ENCODE measurements around the gene HYDIN.

The HYDIN gene

GRCh38 chr16:71258372-71258771 lies 27.9 kb upstream of the HYDIN start:
- no peak for ATAC-seq
- TF ChIP-seq SNAI2 (CRISPR knock-in tag; IDR thresholded peaks at IDR 0.05) (no peak), ARNTL (CRISPR knock-in tag; IDR thresholded peaks at IDR 0.05; ENCODE audit: borderline replicate concordance, low read depth) (no peak), ISL1 (CRISPR knock-in tag; IDR thresholded peaks at IDR 0.05) (no peak), ZFP30 (CRISPR knock-in tag; IDR thresholded peaks at IDR 0.05) (no peak), ZNF565 (CRISPR knock-in tag; conservative IDR thresholded peaks at IDR 0.05; ENCODE audit: low read depth) (no peak), ZC3H10 (CRISPR knock-in tag; IDR thresholded peaks at IDR 0.05) (no peak), PPARA (CRISPR knock-in tag; IDR thresholded peaks at IDR 0.05; ENCODE audit: borderline replicate concordance) (no peak), ZFP3 (CRISPR knock-in tag; IDR thresholded peaks at IDR 0.05) (no peak)
- TF ChIP-seq, protein P1, sequence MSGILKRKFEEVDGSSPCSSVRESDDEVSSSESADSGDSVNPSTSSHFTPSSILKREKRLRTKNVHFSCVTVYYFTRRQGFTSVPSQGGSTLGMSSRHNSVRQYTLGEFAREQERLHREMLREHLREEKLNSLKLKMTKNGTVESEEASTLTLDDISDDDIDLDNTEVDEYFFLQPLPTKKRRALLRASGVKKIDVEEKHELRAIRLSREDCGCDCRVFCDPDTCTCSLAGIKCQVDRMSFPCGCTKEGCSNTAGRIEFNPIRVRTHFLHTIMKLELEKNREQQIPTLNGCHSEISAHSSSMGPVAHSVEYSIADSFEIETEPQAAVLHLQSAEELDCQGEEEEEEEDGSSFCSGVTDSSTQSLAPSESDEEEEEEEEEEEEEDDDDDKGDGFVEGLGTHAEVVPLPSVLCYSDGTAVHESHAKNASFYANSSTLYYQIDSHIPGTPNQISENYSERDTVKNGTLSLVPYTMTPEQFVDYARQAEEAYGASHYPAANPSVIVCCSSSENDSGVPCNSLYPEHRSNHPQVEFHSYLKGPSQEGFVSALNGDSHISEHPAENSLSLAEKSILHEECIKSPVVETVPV (CRISPR knock-in tag; IDR thresholded peaks at IDR 0.05): no peak

DNA sequence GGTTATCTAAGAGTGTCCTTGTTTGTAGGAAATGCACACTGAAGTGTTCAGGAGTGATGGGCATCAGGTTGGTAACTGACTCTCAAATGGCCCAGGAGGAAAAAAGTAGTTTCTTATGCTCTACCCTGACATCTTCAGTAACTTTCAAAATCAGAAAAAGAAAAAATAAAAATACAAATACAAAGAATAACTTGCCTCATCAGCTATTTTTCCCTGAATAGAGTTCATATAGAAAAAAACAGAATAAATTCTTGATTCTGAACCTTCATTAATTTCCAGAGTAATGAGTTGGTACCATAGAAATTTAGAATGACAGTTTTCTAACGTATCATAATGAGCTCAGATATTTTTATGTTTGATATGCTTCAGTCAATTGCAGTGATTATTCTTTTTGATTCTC lies 27.2 kb upstream of the HYDIN start:
- TF ChIP-seq ZC3H10 (CRISPR knock-in tag; IDR thresholded peaks at IDR 0.05): no peak
- no peak for TF ChIP-seq CREB5 (CRISPR knock-in tag; IDR thresholded peaks at IDR 0.05; ENCODE audit: low read depth)
- ATAC-seq: no peak

DNA sequence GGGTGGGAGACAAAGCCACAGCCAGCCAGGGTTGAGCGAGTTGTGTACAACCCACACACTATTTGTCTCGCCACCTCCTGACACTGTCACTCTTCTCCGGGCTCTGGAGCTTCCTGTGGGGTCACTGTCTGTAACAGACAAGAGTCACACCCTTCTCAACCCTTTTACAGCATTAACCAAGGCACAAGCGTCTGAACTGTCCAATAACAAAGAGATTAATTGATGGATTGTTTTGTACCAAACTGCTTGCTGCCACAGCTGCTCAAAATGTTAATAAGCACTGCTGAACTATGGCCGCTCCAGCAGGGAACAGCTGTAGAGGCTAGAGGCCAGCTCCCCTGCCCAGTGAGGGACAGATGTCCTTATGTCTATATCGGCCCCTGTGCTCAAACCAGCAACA lies 25.2 kb upstream of the HYDIN start:
- ATAC-seq: no peak
- TF ChIP-seq, protein P2, sequence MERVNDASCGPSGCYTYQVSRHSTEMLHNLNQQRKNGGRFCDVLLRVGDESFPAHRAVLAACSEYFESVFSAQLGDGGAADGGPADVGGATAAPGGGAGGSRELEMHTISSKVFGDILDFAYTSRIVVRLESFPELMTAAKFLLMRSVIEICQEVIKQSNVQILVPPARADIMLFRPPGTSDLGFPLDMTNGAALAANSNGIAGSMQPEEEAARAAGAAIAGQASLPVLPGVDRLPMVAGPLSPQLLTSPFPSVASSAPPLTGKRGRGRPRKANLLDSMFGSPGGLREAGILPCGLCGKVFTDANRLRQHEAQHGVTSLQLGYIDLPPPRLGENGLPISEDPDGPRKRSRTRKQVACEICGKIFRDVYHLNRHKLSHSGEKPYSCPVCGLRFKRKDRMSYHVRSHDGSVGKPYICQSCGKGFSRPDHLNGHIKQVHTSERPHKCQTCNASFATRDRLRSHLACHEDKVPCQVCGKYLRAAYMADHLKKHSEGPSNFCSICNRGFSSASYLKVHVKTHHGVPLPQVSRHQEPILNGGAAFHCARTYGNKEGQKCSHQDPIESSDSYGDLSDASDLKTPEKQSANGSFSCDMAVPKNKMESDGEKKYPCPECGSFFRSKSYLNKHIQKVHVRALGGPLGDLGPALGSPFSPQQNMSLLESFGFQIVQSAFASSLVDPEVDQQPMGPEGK (CRISPR knock-in tag; IDR thresholded peaks at IDR 0.05; ENCODE audit: borderline replicate concordance): no peak
- TF ChIP-seq SNAI2 (CRISPR knock-in tag; IDR thresholded peaks at IDR 0.05) (no peak), BACH2 (CRISPR knock-in tag; IDR thresholded peaks at IDR 0.05; ENCODE audit: borderline replicate concordance) (no peak), OSR1 (CRISPR knock-in tag; IDR thresholded peaks at IDR 0.05) (no peak), GLIS3 (CRISPR knock-in tag; IDR thresholded peaks at IDR 0.05) (no peak)

DNA sequence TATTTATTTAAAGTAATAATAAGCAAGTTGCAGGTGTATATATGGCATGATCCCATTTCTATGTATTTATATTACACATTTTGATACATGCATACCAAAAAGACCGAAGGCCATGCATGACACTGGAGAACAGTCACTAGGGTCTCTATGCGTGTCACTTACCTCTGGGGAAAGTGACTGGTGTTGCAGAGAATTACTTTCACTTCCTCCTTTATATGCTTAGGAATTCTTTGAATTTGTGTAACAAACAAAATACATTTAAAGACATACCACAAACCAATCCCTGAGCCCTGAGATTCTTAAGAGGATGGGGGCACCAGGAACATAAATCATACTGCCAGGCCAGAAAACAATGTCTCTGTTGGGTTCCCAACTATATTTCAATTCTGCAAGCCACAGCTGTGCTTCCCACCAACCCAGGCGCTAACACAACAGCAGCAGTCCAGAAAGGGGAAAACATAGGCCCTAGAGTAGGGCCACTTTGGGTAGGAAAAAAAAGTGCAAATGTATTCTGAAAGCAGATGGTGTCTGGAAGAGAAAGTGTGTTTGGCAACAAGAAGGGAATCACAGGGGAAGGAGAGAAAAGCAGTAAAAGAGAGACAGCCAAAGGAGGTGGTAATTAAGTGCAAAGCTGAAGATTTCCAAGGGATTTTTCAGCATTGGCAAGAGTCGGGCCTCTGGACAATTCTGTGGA lies 24.5 kb upstream of the HYDIN start:
- ATAC-seq: no peak
- TF ChIP-seq RARB (CRISPR knock-in tag; IDR thresholded peaks at IDR 0.05): no peak
- TF ChIP-seq ZNF70 (CRISPR knock-in tag; IDR thresholded peaks at IDR 0.05): no peak
- no peak for TF ChIP-seq BACH2 (CRISPR knock-in tag; IDR thresholded peaks at IDR 0.05; ENCODE audit: borderline replicate concordance)
- no peak for TF ChIP-seq ZC3H10 (CRISPR knock-in tag; IDR thresholded peaks at IDR 0.05)
- no peak for TF ChIP-seq ZFP30 (CRISPR knock-in tag; IDR thresholded peaks at IDR 0.05)
- no peak for TF ChIP-seq CSDC2 (CRISPR knock-in tag; IDR thresholded peaks at IDR 0.05)
- TF ChIP-seq ZNF565 (CRISPR knock-in tag; conservative IDR thresholded peaks at IDR 0.05; ENCODE audit: low read depth): no peak
- TF ChIP-seq TCF4 (CRISPR knock-in tag; IDR thresholded peaks at IDR 0.05; ENCODE audit: borderline replicate concordance): no peak
- TF ChIP-seq TSHZ2 (CRISPR knock-in tag; IDR thresholded peaks at IDR 0.05): no peak
- TF ChIP-seq SNAI2 (CRISPR knock-in tag; IDR thresholded peaks at IDR 0.05): no peak
- no peak for TF ChIP-seq ESRRG (CRISPR knock-in tag; IDR thresholded peaks at IDR 0.05)
- no peak for TF ChIP-seq OSR1 (CRISPR knock-in tag; IDR thresholded peaks at IDR 0.05)

Measured in SK-N-SH treated with all-trans-retinoic acid at 6 μM for 48 hours (cell line).